HCT116 (cell line): ENCODE data around the gene LAYN.

ENCODE experiments used
- POLR2A ChIP-seq: IDR thresholded peaks from 2 replicates; pipeline ENCODE4 v1.7.0; 2011; ENCODE audit warnings: borderline replicate concordance; ENCODE audit not compliant: insufficient read depth, insufficient read length; ENCODE audit errors: extremely low read depth
- POLR2AphosphoS5 ChIP-seq: IDR thresholded peaks from 2 replicates; pipeline ENCODE4 v1.6.1; 2011; ENCODE audit warnings: mild to moderate bottlenecking, low read depth, low read length, moderate library complexity
- RAD21 ChIP-seq: IDR thresholded peaks from 2 replicates; pipeline ENCODE4 v1.6.1; 2012; ENCODE audit warnings: low read depth, mild to moderate bottlenecking
- SIN3A ChIP-seq: IDR thresholded peaks from 2 replicates; pipeline ENCODE4 v1.6.1; 2012; ENCODE audit warnings: low read depth
- TCF7L2 ChIP-seq: IDR thresholded peaks from 2 replicates; pipeline ENCODE4 v1.7.0; 2011; ENCODE audit warnings: borderline replicate concordance, inconsistent platforms; ENCODE audit not compliant: insufficient read depth, insufficient read length; ENCODE audit errors: extremely low read depth
- ZNF274 ChIP-seq: fragments of 200-500 bp; sonication (Bioruptor generic); IDR thresholded peaks from 2 replicates; pipeline ENCODE4 v1.6.1; 2014; ENCODE audit warnings: mild to moderate bottlenecking, low read depth, low read length, inconsistent platforms
- TF ChIP-seq, protein P1 (sequence below), 3 experiments: fragments of 200-600 bp in 1 of 3; sonication (generic) in 1 of 3; IDR thresholded peaks in 2 of 3; conservative IDR thresholded peaks in 1 of 3; 2 replicates each; pipeline ENCODE4 v1.5.1; 2012 to 2017; ENCODE audit warnings: low read depth in 2 of 3, low read length in 2 of 3, antibody characterized with exemption in 1 of 3, borderline replicate concordance in 1 of 3, control low read depth in 1 of 3, mild to moderate bottlenecking in 1 of 3, mixed read lengths in 1 of 3, mixed run types in 1 of 3, moderate library complexity in 1 of 3; ENCODE audit not compliant: insufficient read depth in 1 of 3
- TF ChIP-seq, protein P2 (sequence below): IDR thresholded peaks from 2 replicates; pipeline ENCODE4 v1.6.1; 2012; ENCODE audit warnings: low read depth

DNA sequence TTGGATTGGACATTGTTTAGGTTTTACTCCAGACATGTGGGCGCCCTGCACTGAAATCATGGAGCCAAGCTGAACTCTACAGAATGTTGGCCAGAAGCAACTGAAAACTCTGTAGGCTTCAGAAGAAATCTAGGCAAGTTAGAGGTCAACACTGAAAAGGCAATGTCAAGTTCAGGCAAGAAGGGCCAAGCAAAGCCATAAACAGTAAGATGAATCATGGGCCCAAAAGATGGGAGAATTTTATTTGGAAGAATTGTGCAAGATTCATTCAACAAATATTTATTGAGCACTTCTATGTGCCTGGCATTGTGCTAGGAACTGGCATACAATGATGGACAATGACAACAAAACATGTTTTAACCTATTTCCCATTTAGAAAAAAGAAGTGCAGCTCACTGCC lies 15.1 kb upstream of the LAYN start:
- TF ChIP-seq, protein P1, sequence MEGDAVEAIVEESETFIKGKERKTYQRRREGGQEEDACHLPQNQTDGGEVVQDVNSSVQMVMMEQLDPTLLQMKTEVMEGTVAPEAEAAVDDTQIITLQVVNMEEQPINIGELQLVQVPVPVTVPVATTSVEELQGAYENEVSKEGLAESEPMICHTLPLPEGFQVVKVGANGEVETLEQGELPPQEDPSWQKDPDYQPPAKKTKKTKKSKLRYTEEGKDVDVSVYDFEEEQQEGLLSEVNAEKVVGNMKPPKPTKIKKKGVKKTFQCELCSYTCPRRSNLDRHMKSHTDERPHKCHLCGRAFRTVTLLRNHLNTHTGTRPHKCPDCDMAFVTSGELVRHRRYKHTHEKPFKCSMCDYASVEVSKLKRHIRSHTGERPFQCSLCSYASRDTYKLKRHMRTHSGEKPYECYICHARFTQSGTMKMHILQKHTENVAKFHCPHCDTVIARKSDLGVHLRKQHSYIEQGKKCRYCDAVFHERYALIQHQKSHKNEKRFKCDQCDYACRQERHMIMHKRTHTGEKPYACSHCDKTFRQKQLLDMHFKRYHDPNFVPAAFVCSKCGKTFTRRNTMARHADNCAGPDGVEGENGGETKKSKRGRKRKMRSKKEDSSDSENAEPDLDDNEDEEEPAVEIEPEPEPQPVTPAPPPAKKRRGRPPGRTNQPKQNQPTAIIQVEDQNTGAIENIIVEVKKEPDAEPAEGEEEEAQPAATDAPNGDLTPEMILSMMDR (IDR thresholded peaks at IDR 0.05 in 2 of 3, conservative IDR thresholded peaks at IDR 0.05 in 1 of 3; ENCODE audit: borderline replicate concordance in 1 of 3, insufficient read depth in 1 of 3, low read depth in 2 of 3, low read length in 2 of 3): no peak
- TF ChIP-seq POLR2A (no peak), ZNF274 (no peak), RAD21 (no peak), POLR2AphosphoS5 (no peak), SIN3A (no peak), TCF7L2 (no peak)
- TF ChIP-seq, protein P2, sequence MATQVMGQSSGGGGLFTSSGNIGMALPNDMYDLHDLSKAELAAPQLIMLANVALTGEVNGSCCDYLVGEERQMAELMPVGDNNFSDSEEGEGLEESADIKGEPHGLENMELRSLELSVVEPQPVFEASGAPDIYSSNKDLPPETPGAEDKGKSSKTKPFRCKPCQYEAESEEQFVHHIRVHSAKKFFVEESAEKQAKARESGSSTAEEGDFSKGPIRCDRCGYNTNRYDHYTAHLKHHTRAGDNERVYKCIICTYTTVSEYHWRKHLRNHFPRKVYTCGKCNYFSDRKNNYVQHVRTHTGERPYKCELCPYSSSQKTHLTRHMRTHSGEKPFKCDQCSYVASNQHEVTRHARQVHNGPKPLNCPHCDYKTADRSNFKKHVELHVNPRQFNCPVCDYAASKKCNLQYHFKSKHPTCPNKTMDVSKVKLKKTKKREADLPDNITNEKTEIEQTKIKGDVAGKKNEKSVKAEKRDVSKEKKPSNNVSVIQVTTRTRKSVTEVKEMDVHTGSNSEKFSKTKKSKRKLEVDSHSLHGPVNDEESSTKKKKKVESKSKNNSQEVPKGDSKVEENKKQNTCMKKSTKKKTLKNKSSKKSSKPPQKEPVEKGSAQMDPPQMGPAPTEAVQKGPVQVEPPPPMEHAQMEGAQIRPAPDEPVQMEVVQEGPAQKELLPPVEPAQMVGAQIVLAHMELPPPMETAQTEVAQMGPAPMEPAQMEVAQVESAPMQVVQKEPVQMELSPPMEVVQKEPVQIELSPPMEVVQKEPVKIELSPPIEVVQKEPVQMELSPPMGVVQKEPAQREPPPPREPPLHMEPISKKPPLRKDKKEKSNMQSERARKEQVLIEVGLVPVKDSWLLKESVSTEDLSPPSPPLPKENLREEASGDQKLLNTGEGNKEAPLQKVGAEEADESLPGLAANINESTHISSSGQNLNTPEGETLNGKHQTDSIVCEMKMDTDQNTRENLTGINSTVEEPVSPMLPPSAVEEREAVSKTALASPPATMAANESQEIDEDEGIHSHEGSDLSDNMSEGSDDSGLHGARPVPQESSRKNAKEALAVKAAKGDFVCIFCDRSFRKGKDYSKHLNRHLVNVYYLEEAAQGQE: no peak
